Measurements from ENCODE around the gene ATRNL1. TPM values are rescaled to one million over a fixed set of nuclear protein-coding genes. Genes with fewer than 3 reads are reported as not detected.

ATRNL1 gene
- total and polyA plus RNA-seq, 2 of the 8 experiments (the other 6 are each of a cell fraction or from before 2014, with no cell fraction given), result 5.1 to 17.6 TPM

DNA sequence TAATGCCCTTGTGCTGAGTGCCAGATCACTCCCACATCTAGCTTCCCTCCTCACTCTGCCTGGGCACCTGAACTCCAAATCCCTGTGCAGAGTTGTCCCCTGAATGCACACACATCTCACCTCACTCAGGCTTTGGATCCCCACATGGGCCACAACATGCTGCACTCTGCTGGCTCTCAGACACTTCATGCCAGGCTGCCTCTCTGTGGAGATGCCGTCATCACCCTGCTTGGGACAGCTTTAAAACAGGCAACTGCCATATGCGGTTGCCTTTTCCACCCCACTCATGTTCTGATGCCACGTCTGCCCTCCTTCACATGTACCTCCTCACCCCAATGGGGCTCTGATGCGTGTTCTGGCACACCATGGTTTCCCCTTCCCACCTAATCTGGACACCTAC lies 702.8 kb downstream of the ATRNL1 start (continued):
- no peak for TF ChIP-seq ATF2 (IDR thresholded peaks at IDR 0.05; ENCODE audit: low read length)
- no peak for TF ChIP-seq KDM5A (IDR thresholded peaks at IDR 0.05; ENCODE audit: low read length)
- no peak for TF ChIP-seq JUN (IDR thresholded peaks at IDR 0.05; ENCODE audit: low read depth, low read length)
- TF ChIP-seq NRF1 (IDR thresholded peaks at IDR 0.05; ENCODE audit: low read depth, low read length), result no peak

All from H1 (cell line).